ENCODE measurements around the gene PRDX6.

DNA sequence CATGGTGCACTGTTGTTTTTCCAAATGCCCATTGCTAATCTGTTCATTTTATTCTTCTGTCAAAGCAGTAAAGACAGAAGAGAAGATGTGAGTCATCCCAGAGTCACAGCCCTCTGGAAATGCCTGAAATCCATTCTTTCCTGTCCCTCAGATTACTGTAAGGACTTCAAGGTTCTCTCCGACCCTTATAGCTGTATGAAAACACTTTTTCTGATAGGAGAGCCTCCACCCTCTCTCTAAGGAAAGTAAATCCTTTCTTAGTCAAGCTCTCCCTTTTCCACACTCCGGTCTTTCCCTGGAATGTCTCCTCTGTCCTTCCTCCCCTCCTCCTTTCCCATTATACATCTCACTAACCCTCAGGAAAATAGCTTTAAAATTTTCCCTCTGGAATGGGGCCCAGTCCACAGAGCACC, 3.5 kb upstream of the PRDX6 start:
- TF ChIP-seq CTCF (IDR thresholded peaks at IDR 0.05), result no peak
- TF ChIP-seq POLR2A (IDR thresholded peaks at IDR 0.05), result no peak
- TF ChIP-seq EP300 (IDR thresholded peaks at IDR 0.05), result no peak
- no peak for TF ChIP-seq POLR2AphosphoS5 (IDR thresholded peaks at IDR 0.05)

Measured in upper lobe of left lung (tissue), 4 donors.